GM12878 (cell line): ENCODE data around the gene LOXL4. TPM values are rescaled to one million over a fixed set of nuclear protein-coding genes. Genes with fewer than 3 reads are reported as not detected.

Experiments
- CEBPZ ChIP-seq: fragments of 150-350 bp; IDR thresholded peaks from 2 replicates; pipeline ENCODE4 v1.6.1; 2016; ENCODE audit warnings: low read depth, low read length
- CTCF ChIP-seq, 3 experiments: IDR thresholded peaks in 2 of 3; conservative IDR thresholded peaks in 1 of 3; 2 replicates each; pipeline ENCODE4 v1.5.1; 2011; ENCODE audit warnings: low read depth in 3 of 3, low read length in 3 of 3, mild to moderate bottlenecking in 3 of 3, control low read depth in 2 of 3, moderate library complexity in 2 of 3, inconsistent platforms in 1 of 3, mixed read lengths in 1 of 3; ENCODE audit not compliant: control insufficient read depth in 2 of 3, insufficient read depth in 1 of 3; ENCODE audit errors: extremely low read depth in 1 of 3
- JUND ChIP-seq: IDR thresholded peaks from 2 replicates; pipeline ENCODE4 v1.6.1; 2012; ENCODE audit warnings: low read depth, mild to moderate bottlenecking, low read length, improper control_type of control experiment, moderate library complexity
- NFIC ChIP-seq: IDR thresholded peaks from 2 replicates; pipeline ENCODE4 v1.6.1; 2012; ENCODE audit warnings: low read depth, mild to moderate bottlenecking, inconsistent platforms, low read length, moderate library complexity
- NR2C1 ChIP-seq: fragments of 450-650 bp; IDR thresholded peaks from 2 replicates; pipeline ENCODE4 v1.6.1; 2017; ENCODE audit warnings: antibody characterized with exemption, mild to moderate bottlenecking, moderate library complexity
- TBL1XR1 ChIP-seq: IDR thresholded peaks from 2 replicates; pipeline ENCODE4 v1.6.1; 2012; ENCODE audit warnings: low read depth, low read length, improper control_type of control experiment
- polyA plus RNA-seq, 11 experiments: library from polyadenylated mRNA; depleted of rRNA in 4 of 11; unstranded in 6 of 11; stranded (reverse) in 5 of 11; fragments of >200 nt; fragmentation: Nextera tagmentation in 4 of 11; fragmentation: Illumina TruSeq in 1 of 11; extraction: Ambion mirVana in 4 of 11; extraction: Trizol in 1 of 11; gene quantifications; 1 replicate in 1 of 11; 2 replicates in 10 of 11; pipeline versions ENCODE4 v1.2.1 to v1.2.3, GENCODE V29; 2011 to 2016; ENCODE audit warnings: inconsistent platforms in 2 of 11, missing spikeins in 2 of 11, low read depth in 1 of 11
- total RNA-seq, 4 experiments: library from RNA; depleted of rRNA in 3 of 4; stranded (reverse); fragments of >200 nt in 3 of 4; fragmentation: Illumina TruSeq in 1 of 4; extraction: Trizol in 1 of 4; gene quantifications; 2 replicates each; pipeline versions ENCODE4 v1.2.1 to v1.2.3, GENCODE V29; 2013 to 2021
- TF ChIP-seq, protein P1 (sequence below): fragments of 450-650 bp; IDR thresholded peaks from 2 replicates; pipeline ENCODE4 v1.6.1; 2018; ENCODE audit warnings: mild to moderate bottlenecking, low read depth, moderate library complexity; ENCODE audit not compliant: partially characterized antibody

The LOXL4 gene
- total and polyA plus RNA-seq, 10 of the 15 experiments (the other 5 are each of a cell fraction or from before 2014, with no cell fraction given) = 0.02 to 0.12 (median 0.08) TPM; not detected in 3

- TF ChIP-seq, protein P1, sequence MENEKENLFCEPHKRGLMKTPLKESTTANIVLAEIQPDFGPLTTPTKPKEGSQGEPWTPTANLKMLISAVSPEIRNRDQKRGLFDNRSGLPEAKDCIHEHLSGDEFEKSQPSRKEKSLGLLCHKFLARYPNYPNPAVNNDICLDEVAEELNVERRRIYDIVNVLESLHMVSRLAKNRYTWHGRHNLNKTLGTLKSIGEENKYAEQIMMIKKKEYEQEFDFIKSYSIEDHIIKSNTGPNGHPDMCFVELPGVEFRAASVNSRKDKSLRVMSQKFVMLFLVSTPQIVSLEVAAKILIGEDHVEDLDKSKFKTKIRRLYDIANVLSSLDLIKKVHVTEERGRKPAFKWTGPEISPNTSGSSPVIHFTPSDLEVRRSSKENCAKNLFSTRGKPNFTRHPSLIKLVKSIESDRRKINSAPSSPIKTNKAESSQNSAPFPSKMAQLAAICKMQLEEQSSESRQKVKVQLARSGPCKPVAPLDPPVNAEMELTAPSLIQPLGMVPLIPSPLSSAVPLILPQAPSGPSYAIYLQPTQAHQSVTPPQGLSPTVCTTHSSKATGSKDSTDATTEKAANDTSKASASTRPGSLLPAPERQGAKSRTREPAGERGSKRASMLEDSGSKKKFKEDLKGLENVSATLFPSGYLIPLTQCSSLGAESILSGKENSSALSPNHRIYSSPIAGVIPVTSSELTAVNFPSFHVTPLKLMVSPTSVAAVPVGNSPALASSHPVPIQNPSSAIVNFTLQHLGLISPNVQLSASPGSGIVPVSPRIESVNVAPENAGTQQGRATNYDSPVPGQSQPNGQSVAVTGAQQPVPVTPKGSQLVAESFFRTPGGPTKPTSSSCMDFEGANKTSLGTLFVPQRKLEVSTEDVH = no peak
- no peak for TF ChIP-seq CTCF (IDR thresholded peaks at IDR 0.05 in 2 of 3, conservative IDR thresholded peaks at IDR 0.05 in 1 of 3; ENCODE audit: control insufficient read depth in 2 of 3, extremely low read depth in 1 of 3, insufficient read depth in 1 of 3, low read depth in 3 of 3, low read length in 3 of 3)
- no peak for TF ChIP-seq NR2C1
- TF ChIP-seq CEBPZ = no peak
- TF ChIP-seq TBL1XR1 = no peak
- TF ChIP-seq NFIC = no peak
- TF ChIP-seq JUND = no peak
Measured at GRCh38 chr10:98295401-98295811, 27.4 kb upstream of the LOXL4 start (continued).
